ENCODE measurements around the gene PTPRA. TPM values are rescaled to one million over a fixed set of nuclear protein-coding genes. Genes with fewer than 3 reads are reported as not detected.

Gene PTPRA
- total and polyA plus RNA-seq, 2 experiments from 2014 or later = 45.1 to 51.8 TPM

- WGBS (ENCODE audit: low lambda C conversion rate, missing lambda C conversion rate) = 95% methylated on average over 10 of the region's 10 CpGs
- Histone ChIP-seq H3K79me2 (no peaks in the 10 kb centered on the region), H3K4me1 (ENCODE audit: insufficient read depth) (no peaks in the 10 kb centered on the region), H3K36me3 (replicated peaks; ENCODE audit: insufficient read depth, low read depth) (no peaks in the 10 kb centered on the region), H3K27ac (no peak overlapping the region), H4K20me1 (ENCODE audit: insufficient read depth, poor library complexity, severe bottlenecking) (no peaks in the 10 kb centered on the region), H3K4me2 (no peak overlapping the region), H3K4me3 (no peak overlapping the region), H2AFZ (no peak overlapping the region), H3K9me2 (replicated peaks; ENCODE audit: insufficient read depth) (no peaks in the 10 kb centered on the region), H3K27me3 (no peaks in the 10 kb centered on the region), H3K9me3 (ENCODE audit: low read depth) (no peaks in the 10 kb centered on the region)
- no peak for DNase-seq (ENCODE audit: low spot score)
- no peak for TF ChIP-seq EZH2 (IDR thresholded peaks at IDR 0.05; ENCODE audit: borderline replicate concordance)
Observed at GRCh38 chr20:2865101-2865500, 8.2 kb upstream of the PTPRA start.

- Histone ChIP-seq H3K9me3 (ENCODE audit: low read depth) (no peaks in the 10 kb centered on the region), H3K36me3 (replicated peaks; ENCODE audit: insufficient read depth, low read depth) (no peaks in the 10 kb centered on the region), H3K4me2 (no peak overlapping the region), H3K4me3 (no peak overlapping the region), H3K4me1 (ENCODE audit: insufficient read depth) (peaks cover 4% of the 10 kb centered on the region), H3K9me2 (replicated peaks; ENCODE audit: insufficient read depth) (no peaks in the 10 kb centered on the region), H2AFZ (no peak overlapping the region), H3K79me2 (no peaks in the 10 kb centered on the region), H3K27ac (no peak overlapping the region), H4K20me1 (ENCODE audit: insufficient read depth, poor library complexity, severe bottlenecking) (no peaks in the 10 kb centered on the region), H3K27me3 (no peaks in the 10 kb centered on the region)
- TF ChIP-seq CTCF (IDR thresholded peaks at IDR 0.05; ENCODE audit: poor library complexity) = no peak
- WGBS (ENCODE audit: low lambda C conversion rate, missing lambda C conversion rate) = 91% methylated on average over 3 of the region's 3 CpGs
- DNase-seq (ENCODE audit: low spot score) = no peak
Observed at GRCh38 chr20:2865630-2866029, 7.7 kb upstream of the PTPRA start.

GRCh38 chr20:2866236-2866635 is 7.0 kb upstream of the PTPRA start:
- Histone ChIP-seq H3K27me3 (no peaks in the 10 kb centered on the region), H3K79me2 (no peaks in the 10 kb centered on the region), H3K4me3 (no peak overlapping the region), H3K4me1 (ENCODE audit: insufficient read depth) (peaks cover 10% of the 10 kb centered on the region), H3K9me2 (replicated peaks; ENCODE audit: insufficient read depth) (no peaks in the 10 kb centered on the region), H4K20me1 (ENCODE audit: insufficient read depth, poor library complexity, severe bottlenecking) (no peaks in the 10 kb centered on the region), H3K4me2 (no peak overlapping the region), H3K27ac (no peak overlapping the region), H3K9me3 (ENCODE audit: low read depth) (no peaks in the 10 kb centered on the region), H3K36me3 (replicated peaks; ENCODE audit: insufficient read depth, low read depth) (no peaks in the 10 kb centered on the region), H2AFZ (no peak overlapping the region)
- TF ChIP-seq EZH2 (IDR thresholded peaks at IDR 0.05; ENCODE audit: borderline replicate concordance) (no peak), EZH2phosphoT487 (IDR thresholded peaks at IDR 0.05; ENCODE audit: low read depth, severe bottlenecking, unreplicated experiment) (no peak), CTCF (IDR thresholded peaks at IDR 0.05; ENCODE audit: poor library complexity) (no peak)
- WGBS (ENCODE audit: low lambda C conversion rate, missing lambda C conversion rate) = 98% methylated on average over 11 of the region's 11 CpGs
- no peak for DNase-seq (ENCODE audit: low spot score)

GRCh38 chr20:2867081-2867864 is 6.0 kb upstream of the PTPRA start:
- Histone ChIP-seq H3K79me2 (no peaks in the 10 kb centered on the region), H3K27me3 (no peaks in the 10 kb centered on the region), H3K4me2 (no peak overlapping the region), H4K20me1 (ENCODE audit: insufficient read depth, poor library complexity, severe bottlenecking) (no peaks in the 10 kb centered on the region), H3K9me2 (replicated peaks; ENCODE audit: insufficient read depth) (no peaks in the 10 kb centered on the region), H3K9me3 (ENCODE audit: low read depth) (no peaks in the 10 kb centered on the region), H3K36me3 (replicated peaks; ENCODE audit: insufficient read depth, low read depth) (no peaks in the 10 kb centered on the region), H3K27ac (no peak overlapping the region), H3K4me1 (ENCODE audit: insufficient read depth) (peaks cover 11% of the 10 kb centered on the region), H2AFZ (no peak overlapping the region), H3K4me3 (no peak overlapping the region)
- no peak for DNase-seq (ENCODE audit: low spot score)
- 94% methylated on average over 12 of the region's 12 CpGs for WGBS (ENCODE audit: low lambda C conversion rate, missing lambda C conversion rate)
- TF ChIP-seq CTCF (IDR thresholded peaks at IDR 0.05; ENCODE audit: poor library complexity) = no peak
- TF ChIP-seq EZH2 (IDR thresholded peaks at IDR 0.05; ENCODE audit: borderline replicate concordance) = no peak
- TF ChIP-seq EZH2phosphoT487 (IDR thresholded peaks at IDR 0.05; ENCODE audit: low read depth, severe bottlenecking, unreplicated experiment) = no peak

Data from hepatocyte (in vitro differentiated cells).